GM12873 (cell line): ENCODE results near the gene GZMH.

Experiments used
- CTCF ChIP-seq: IDR thresholded peaks from 2 replicates; pipeline ENCODE4 v1.5.1; 2012; ENCODE audit warnings: low read depth, mild to moderate bottlenecking, moderate library complexity, low read length, control low read depth; ENCODE audit not compliant: insufficient read depth; ENCODE audit errors: missing control alignments

Gene GZMH, protein sequence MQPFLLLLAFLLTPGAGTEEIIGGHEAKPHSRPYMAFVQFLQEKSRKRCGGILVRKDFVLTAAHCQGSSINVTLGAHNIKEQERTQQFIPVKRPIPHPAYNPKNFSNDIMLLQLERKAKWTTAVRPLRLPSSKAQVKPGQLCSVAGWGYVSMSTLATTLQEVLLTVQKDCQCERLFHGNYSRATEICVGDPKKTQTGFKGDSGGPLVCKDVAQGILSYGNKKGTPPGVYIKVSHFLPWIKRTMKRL

DNA sequence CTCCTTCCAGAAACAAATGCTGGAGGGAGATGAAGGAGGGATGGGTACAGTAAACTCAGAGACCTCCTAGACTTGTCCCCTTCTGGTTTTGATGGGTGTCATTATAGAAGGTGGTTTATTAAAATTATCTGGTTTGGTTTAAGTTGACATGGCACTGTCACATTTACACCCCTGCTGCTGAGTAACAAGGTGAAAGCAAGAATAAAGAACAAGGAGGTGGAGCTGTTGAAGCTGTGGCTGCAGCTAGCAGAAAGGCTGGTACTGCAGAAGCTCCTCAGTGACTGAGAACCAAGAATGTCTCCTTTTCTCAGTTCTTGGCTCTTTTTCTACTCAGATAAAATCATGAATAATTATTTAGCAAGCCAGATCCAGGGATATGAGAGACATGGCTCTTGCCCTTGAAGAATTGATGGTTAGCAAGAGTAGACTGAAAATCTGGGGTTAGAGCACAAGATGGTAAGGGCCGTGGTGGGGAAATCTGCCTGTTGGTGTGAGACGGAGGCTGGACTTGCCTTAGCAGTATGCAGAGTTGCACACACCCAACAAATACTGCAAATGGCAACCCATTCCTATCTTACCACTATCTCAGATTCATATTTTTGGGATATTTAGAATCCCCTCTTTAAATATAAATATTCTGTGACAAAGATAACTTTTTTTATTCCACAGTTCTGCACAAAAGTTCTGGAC is at the start of gene GZMH:
GZMH (minus strand) TSS at position 31 of the 690 bp plus-strand sequence. CDS start 72 bp downstream, outside the sequence.
- no peak for TF ChIP-seq CTCF

GRCh38 chr14:24639905-24640304 is 30.4 kb upstream of the GZMH start:
- TF ChIP-seq CTCF = no peak

- TF ChIP-seq CTCF = no peak
Observed at GRCh38 chr14:24639270-24639669, 29.8 kb upstream of the GZMH start.

DNA sequence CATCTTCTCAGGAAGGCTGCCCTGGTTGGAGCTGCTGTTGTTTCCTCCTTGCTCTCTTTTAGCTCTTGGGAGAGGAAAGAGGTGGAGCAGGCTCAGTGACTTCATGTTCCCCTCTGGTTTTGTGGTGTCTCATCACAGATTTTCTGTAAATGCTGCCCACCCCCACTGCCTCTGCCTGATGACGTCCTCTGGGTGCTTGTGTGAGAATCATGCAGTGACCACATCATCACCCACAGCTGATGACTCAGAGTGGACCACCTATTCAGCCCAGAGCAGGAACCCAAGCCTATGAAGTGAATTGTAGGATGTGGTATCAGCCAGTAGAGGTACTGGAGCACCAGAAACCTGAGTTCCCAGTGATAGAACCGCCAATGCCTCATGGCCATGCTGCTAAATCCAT is 24.7 kb upstream of the GZMH start, which contains the start of gene GZMB:
GZMB (minus strand) TSS at position 33 of the 400 bp plus-strand sequence; CDS start at position 3, 30 bp downstream.
- TF ChIP-seq CTCF = no peak

GRCh38 chr14:24633353-24633752 is 23.9 kb upstream of the GZMH start:
- TF ChIP-seq CTCF = no peak

DNA sequence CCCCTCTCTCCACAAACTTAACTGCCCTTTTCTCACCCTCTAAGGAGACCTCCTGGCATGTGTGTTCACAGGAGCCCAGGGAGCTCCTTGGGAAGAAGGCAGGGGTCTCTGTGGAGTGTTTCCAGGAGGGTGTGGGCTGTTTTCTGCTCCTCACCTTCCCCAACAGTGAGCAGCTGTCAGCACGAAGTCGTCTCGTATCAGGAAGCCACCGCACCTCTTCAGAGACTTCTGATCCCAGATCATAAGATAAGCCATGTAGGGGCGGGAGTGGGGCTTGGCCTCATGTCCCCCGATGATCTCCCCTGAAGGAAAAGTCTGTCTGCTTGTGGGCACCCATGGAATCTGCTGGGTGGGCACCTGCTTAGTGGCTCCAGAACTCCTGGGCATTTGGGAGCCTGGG is 23.3 kb upstream of the GZMH start:
- no peak for TF ChIP-seq CTCF

- no peak for TF ChIP-seq CTCF
Observed at GRCh38 chr14:24632336-24632735, 22.9 kb upstream of the GZMH start.
